H4 (cell line): ENCODE results near the gene DGKI. TPM values are rescaled to one million over a fixed set of nuclear protein-coding genes. Genes with fewer than 3 reads are reported as not detected.

Experiments used
- DNase-seq: peaks from one replicate; pipeline ENCODE4 v3.0.0-alpha.2; 2015; ENCODE audit warnings: low spot score
- total RNA-seq: library from RNA; depleted of rRNA; stranded (reverse); fragments of >200 nt; shearing (Covaris generic); gene quantifications from 2 replicates; pipeline ENCODE4 v1.2.3, GENCODE V29; 2014; rRNA removed

Gene DGKI
- total RNA-seq, 1 experiment from 2014 or later, result 1.5 TPM

GRCh38 chr7:137345799-137346449 lies 500.9 kb downstream of the DGKI start:
- peak; percentile 27 for DNase-seq

- DNase-seq, result peak; percentile 53
Observed at GRCh38 chr7:137343281-137343841, 503.4 kb downstream of the DGKI start, which contains the start of gene PTN. TSS of gene PTN (minus strand) at chr7:137343733. CDS start at chr7:137254973, 88,760 bp downstream.

GRCh38 chr7:137342828-137343261 lies 503.9 kb downstream of the DGKI start:
- no peak for DNase-seq

DNA sequence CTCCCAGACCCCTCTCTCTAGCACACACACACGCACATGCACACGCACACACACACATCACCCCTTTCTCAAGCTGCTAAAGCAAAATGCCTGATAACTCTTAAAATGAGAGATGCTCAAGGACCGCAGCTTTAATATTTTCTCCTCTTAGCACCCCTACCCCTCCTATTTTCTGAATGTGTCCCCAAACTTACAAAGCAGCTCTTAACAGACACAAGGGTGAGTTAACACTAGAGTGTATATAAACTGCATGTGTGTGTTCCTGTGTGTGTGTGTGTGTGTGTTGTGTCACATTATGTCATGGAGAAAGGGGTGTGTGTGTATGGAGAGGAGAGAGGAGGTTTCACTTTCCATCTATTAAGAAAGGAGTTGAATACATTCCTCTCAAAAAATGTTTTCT lies 504.5 kb downstream of the DGKI start:
- peak; percentile 48 for DNase-seq

- DNase-seq, result no peak
Observed at GRCh38 chr7:137337902-137338301, 508.9 kb downstream of the DGKI start.

GRCh38 chr7:137335814-137336213 lies 511.0 kb downstream of the DGKI start:
- peak; percentile 12 for DNase-seq

GRCh38 chr7:137331378-137331777 lies 515.4 kb downstream of the DGKI start:
- no peak for DNase-seq

Other genes with a start within 250 kb of the DGKI start
- gene CREB3L2, start 155.1 kb upstream of the DGKI start, total RNA-seq, result 13.0 and 18.0 TPM in 2 replicates
- gene AKR1D1, start 229.5 kb upstream of the DGKI start, total RNA-seq, result not detected in 2 replicates